BLaER1 (cell line): ENCODE results near the gene KLHL25.
"Not testable (repeated sequence)": the region's sequence is repeated elsewhere in the genome, so short reads cannot be mapped to it uniquely, and the experiment has no call there.

Source experiments
- H3K27ac ChIP-seq: shearing (Covaris generic); formaldehyde crosslinking; 2 replicates; pipeline ENCODE4 v1.8.1; 2022
- H3K27me3 ChIP-seq: shearing (Covaris generic); formaldehyde crosslinking; 2 replicates; pipeline ENCODE4 v1.8.1; 2022
- H3K36me3 ChIP-seq: shearing (Covaris generic); formaldehyde crosslinking; 2 replicates; pipeline ENCODE4 v1.8.1; 2022
- H3K4me1 ChIP-seq: shearing (Covaris generic); formaldehyde crosslinking; 2 replicates; pipeline ENCODE4 v1.8.1; 2022
- H3K4me2 ChIP-seq: shearing (Covaris generic); formaldehyde crosslinking; 2 replicates; pipeline ENCODE4 v1.8.1; 2022
- H3K4me3 ChIP-seq: shearing (Covaris generic); formaldehyde crosslinking; 2 replicates; pipeline ENCODE4 v1.8.1; 2022
- H3K9ac ChIP-seq: shearing (Covaris generic); formaldehyde crosslinking; 2 replicates; pipeline ENCODE4 v1.8.1; 2022
- H3K9me3 ChIP-seq: shearing (Covaris generic); formaldehyde crosslinking; 2 replicates; pipeline ENCODE4 v1.8.1; 2022
- H4K20me1 ChIP-seq: shearing (Covaris generic); formaldehyde crosslinking; 2 replicates; pipeline ENCODE4 v1.8.1; 2022
- Cebpa-rat ChIP-seq: shearing (Covaris generic); IDR thresholded peaks from 2 replicates; pipeline ENCODE4 v1.8.1; 2022

The KLHL25 gene

DNA sequence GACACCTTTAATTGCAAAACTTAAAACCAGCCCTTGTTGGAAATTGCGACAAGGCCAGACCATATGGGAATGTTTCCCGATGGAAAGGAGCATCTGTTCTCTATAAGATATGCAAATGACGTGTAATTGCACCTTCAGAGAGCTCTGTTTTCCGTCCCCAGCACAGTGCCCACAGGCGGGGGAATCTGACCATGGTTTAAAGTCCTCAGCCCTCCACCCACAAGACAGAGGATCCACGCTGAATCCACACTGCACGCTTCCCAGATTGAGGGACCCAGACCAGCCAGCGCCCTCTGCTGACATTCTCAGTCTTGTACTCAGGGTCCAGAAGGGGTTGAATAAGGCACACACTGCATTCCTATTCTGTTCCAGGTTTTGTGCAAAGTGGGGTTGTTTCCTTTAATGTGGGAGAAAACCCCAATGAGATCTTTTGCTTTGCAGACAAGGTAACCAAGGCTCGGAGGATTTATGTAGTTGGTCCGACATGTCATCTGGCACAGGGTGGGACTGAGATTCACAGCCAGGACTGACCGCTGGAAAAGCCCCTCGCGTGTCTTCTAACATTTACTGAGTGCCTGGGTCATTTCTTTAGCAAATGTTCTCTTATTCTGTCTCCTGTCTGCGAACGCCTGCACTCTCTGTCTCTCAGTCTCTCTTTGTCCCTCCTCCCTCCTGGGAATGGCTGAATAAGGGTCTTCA is 36.8 kb upstream of the KLHL25 start:
- H3K4me2 ChIP-seq: no peak overlapping the region
- no peaks in the 10 kb centered on the region for H3K9me3 ChIP-seq
- H3K9ac ChIP-seq: no peak overlapping the region
- H3K27me3 ChIP-seq: no peaks in the 10 kb centered on the region
- H3K4me1 ChIP-seq: no peaks in the 10 kb centered on the region
- no peaks in the 10 kb centered on the region for H4K20me1 ChIP-seq
- H3K36me3 ChIP-seq: no peaks in the 10 kb centered on the region
- TF ChIP-seq Cebpa-rat: no peak
- no peak overlapping the region for H3K4me3 ChIP-seq
- H3K27ac ChIP-seq: no peak overlapping the region

DNA sequence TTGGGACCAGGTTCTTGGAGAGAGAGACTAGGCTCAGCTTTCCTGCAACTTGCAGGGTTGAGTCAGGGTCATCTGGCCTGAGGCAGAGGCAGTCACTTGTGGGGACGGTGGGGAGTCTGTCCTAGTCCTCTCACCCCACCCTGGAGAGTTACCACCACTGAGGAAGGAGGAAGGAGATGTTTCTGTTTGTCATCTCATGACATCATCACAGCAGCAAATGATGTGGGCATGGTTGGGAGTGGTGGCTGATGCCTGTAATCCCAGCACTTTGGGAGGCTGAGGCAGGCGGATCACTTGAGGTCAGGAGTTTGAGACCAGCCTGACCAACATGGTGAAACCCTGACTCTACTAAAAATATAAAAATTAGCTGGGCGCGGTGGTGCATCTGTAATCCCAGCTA is 35.0 kb upstream of the KLHL25 start:
- not testable (repeated sequence) for H3K27ac ChIP-seq, H3K9ac ChIP-seq, H3K4me1 ChIP-seq

DNA sequence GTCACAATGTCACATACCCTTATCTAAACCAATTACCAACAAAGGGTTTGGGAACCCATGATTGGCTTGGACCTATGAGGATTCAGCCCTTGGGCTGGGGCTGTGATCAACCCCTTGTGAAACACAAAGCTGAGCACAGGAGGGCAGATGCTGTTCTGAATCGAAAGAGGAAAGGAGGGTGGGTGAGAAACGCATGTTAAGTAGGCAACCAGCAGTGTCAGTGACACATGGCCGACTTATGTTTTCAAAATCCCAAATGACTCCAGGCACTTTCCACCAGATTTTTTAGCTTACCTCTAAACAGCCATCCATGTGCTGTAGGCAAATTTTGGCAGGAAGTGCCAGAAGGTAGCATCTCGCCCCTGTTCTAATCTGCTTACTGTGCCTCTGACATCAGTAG is 34.1 kb upstream of the KLHL25 start:
- H3K4me2 ChIP-seq: no peak overlapping the region
- no peak overlapping the region for H3K4me3 ChIP-seq
- no peaks in the 10 kb centered on the region for H3K4me1 ChIP-seq

More for the DNA sequence above, 35.0 kb upstream of the KLHL25 start:
- H3K36me3 ChIP-seq, H3K27me3 ChIP-seq, H3K4me2 ChIP-seq, H3K9me3 ChIP-seq, H4K20me1 ChIP-seq, H3K4me3 ChIP-seq: not testable (repeated sequence)

DNA sequence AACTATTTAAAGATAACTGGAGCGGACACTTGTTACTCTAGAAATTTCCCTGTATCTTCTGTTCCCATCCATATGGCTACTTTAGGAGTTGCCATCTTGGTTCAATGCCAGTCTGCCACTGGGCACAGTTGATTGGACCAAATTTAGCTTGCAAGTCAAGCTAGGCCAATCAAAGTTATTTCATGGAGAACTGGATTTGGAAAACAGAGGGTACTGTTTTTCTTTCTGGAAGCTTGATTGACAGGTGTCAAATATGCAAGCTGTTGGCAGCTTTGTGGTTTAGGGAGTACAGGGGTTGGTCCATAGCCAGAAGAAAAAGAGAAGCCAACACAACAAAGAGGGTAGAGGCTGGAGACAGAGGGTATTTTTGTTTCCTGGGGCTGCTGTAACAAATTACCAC is 33.4 kb upstream of the KLHL25 start:
- no peak overlapping the region for H3K4me2 ChIP-seq

More for the DNA sequence above, 34.1 kb upstream of the KLHL25 start:
- H3K9me3 ChIP-seq: no peaks in the 10 kb centered on the region
- no peak overlapping the region for H3K27ac ChIP-seq
- no peaks in the 10 kb centered on the region for H3K36me3 ChIP-seq
- no peaks in the 10 kb centered on the region for H3K27me3 ChIP-seq
- no peaks in the 10 kb centered on the region for H4K20me1 ChIP-seq
- H3K9ac ChIP-seq: no peak overlapping the region
- no peak for TF ChIP-seq Cebpa-rat

DNA sequence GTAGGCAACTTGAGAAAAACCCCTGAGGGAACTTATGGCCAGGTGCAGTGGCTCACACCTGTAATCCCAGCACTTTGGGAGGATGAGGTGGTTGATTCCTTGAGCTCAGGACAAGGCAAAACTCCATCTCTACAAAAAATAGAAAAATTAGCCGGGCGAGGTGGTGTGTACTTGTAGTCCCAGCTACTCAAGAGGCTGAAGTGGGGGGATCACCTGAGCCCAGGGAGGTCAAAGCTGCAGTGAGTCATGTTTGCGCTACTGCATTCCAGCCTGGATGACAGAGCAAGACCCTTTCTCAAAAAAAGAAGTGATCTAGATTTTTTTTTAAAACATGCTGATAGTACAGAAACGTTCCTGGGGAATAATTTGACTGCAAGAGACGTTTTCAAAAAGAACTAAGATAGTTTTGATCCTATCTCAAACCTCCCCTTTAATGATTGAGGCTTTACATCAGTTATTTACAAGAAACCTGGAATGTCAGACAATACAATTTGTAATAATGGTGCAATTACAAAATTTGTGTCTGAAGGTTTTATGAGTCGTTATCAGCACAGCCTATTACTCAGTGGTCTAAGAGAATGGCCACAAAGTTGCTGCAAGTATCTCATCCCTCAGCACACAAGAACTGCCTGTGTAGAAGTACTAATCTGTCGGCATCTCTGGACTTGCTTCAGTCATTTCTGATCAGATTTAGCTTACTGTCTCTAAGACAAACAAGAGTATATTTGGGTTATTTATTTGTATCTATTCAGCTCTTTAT is 32.2 kb upstream of the KLHL25 start:
- no peaks in the 10 kb centered on the region for H3K36me3 ChIP-seq

More for the DNA sequence above, 33.4 kb upstream of the KLHL25 start:
- no peaks in the 10 kb centered on the region for H3K9me3 ChIP-seq
- H3K4me1 ChIP-seq: no peaks in the 10 kb centered on the region
- H3K27ac ChIP-seq: no peak overlapping the region
- H3K36me3 ChIP-seq: no peaks in the 10 kb centered on the region
- H3K27me3 ChIP-seq: no peaks in the 10 kb centered on the region
- TF ChIP-seq Cebpa-rat: no peak
- H4K20me1 ChIP-seq: no peaks in the 10 kb centered on the region
- H3K4me3 ChIP-seq: no peak overlapping the region
- H3K9ac ChIP-seq: no peak overlapping the region

DNA sequence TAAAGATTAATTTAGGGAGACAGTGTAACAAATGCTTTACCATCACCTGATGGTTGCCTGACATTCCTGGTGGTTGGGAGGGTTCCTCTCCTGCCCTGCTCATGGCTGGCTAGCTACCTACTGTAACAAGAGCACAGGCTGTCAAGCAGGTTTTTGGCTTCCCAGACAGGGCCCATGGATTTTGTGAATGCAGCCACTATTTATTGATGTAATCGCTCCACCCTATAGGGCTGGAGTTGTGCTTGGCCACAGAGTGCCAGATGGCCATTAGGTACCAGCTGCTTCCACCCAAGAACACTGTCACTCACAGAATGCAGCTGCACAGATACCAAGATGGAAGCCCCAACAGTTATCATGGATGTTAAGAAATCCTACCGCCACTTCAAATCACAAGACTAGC is 31.0 kb upstream of the KLHL25 start:
- no peak overlapping the region for H3K4me2 ChIP-seq
- H3K4me1 ChIP-seq: no peaks in the 10 kb centered on the region
- no peak overlapping the region for H3K27ac ChIP-seq
- H3K9me3 ChIP-seq: no peaks in the 10 kb centered on the region
- no peak overlapping the region for H3K4me3 ChIP-seq
- no peaks in the 10 kb centered on the region for H4K20me1 ChIP-seq
- H3K36me3 ChIP-seq: no peaks in the 10 kb centered on the region
- no peaks in the 10 kb centered on the region for H3K27me3 ChIP-seq
- no peak overlapping the region for H3K9ac ChIP-seq
- no peak for TF ChIP-seq Cebpa-rat

More for the DNA sequence above, 32.2 kb upstream of the KLHL25 start:
- Histone ChIP-seq H3K27me3 (no peaks in the 10 kb centered on the region), H3K4me3 (no peak overlapping the region), H3K9me3 (no peaks in the 10 kb centered on the region), H3K4me2 (no peak overlapping the region), H3K27ac (no peak overlapping the region), H3K4me1 (no peaks in the 10 kb centered on the region), H4K20me1 (no peaks in the 10 kb centered on the region), H3K9ac (no peak overlapping the region)
- TF ChIP-seq Cebpa-rat: no peak

DNA sequence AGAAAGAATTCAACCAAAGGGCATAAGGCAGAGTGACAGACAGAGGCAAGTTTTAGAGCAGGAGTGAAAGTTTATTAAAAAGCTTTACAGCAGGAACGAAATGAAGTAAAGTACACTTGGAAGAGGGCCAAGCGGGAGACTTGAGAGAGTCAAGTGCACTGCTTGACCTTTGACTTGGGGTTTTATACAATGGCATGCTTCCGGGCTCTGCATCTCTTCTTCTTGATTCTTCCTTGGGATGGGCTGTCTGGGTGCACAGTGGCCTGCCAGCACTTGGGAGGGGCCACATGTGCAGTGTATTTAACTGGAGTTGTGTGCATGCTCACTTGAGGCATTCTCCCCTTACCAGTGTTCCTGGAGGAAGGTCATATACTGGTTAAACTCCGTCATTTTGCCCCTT is 30.4 kb upstream of the KLHL25 start:
- Histone ChIP-seq H3K4me1 (no peaks in the 10 kb centered on the region), H3K4me3 (no peak overlapping the region), H3K27me3 (no peaks in the 10 kb centered on the region), H3K27ac (no peak overlapping the region), H3K9ac (no peak overlapping the region), H3K9me3 (no peaks in the 10 kb centered on the region), H3K36me3 (no peaks in the 10 kb centered on the region), H3K4me2 (no peak overlapping the region), H4K20me1 (no peaks in the 10 kb centered on the region)
- TF ChIP-seq Cebpa-rat: no peak

DNA sequence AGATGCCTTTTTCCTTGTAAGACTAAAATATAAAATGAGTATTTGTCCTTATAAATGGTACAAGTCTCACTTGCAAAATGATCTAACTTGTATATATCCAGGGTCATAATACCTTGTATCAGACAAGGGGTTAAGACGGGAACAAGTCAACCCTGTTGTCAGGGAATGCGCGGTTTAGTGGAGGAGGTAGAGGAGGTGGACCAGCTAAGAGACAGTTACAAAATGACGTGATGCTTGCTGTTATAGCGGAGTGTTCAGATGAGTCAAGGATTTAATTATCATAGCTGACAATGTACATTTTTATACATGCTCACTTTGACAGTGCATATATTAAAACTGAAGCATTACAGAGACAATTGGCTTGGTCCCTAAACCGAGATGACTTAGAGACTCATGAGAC is 26.8 kb upstream of the KLHL25 start:
- Histone ChIP-seq H3K9me3 (no peaks in the 10 kb centered on the region), H3K4me3 (no peak overlapping the region), H3K4me2 (no peak overlapping the region), H4K20me1 (no peaks in the 10 kb centered on the region), H3K27ac (no peak overlapping the region), H3K9ac (no peak overlapping the region), H3K4me1 (no peaks in the 10 kb centered on the region), H3K27me3 (no peaks in the 10 kb centered on the region), H3K36me3 (no peaks in the 10 kb centered on the region)
- TF ChIP-seq Cebpa-rat: no peak

DNA sequence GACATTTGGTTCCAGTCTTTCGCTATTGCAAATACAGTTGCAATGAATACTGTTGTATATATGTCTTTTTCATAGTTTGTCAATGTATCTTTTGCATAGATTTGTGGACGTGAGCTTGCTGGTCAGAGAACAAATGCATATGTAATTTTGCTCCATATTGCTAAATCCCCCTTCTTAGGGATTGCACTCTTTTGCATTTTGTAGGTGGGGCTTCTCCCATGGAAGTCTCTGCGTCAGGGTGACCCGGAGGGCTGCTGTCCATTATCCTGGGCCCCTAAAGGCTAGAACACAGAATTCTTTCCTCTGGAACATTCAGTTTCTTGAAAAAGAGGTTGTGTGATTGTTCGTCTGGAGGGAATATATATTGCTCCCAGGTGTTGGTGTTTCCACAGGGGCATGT is 25.2 kb upstream of the KLHL25 start:
- H3K4me1 ChIP-seq: no peaks in the 10 kb centered on the region
- H3K9me3 ChIP-seq: no peaks in the 10 kb centered on the region
- no peaks in the 10 kb centered on the region for H3K36me3 ChIP-seq
- no peaks in the 10 kb centered on the region for H4K20me1 ChIP-seq
- H3K27me3 ChIP-seq: no peaks in the 10 kb centered on the region
- no peak overlapping the region for H3K27ac ChIP-seq
- TF ChIP-seq Cebpa-rat: no peak
- no peak overlapping the region for H3K4me3 ChIP-seq
- no peak overlapping the region for H3K4me2 ChIP-seq
- no peak overlapping the region for H3K9ac ChIP-seq

DNA sequence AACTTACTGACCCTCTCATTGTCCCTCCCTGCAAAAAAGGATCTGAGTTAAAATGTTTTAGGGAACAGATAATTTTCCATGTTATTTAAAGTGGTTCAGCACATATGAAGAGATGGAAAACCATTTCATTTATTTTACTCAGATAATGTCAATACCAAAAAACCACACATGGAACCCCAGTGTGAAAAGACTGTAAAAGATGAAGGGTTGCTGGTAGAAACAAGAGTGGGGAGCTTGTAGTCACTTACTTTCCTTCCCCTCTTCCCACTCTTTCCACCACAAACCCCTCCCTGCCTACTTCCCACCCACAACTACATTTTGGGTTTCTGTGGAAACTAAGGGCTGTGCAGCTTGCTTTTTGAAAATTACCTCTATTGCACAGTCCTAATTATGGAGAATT is 18.5 kb upstream of the KLHL25 start:
- Histone ChIP-seq H3K9me3 (peaks cover under 1% of the 10 kb centered on the region; the same call in 1 of the 2 replicates), H3K36me3 (no peaks in the 10 kb centered on the region), H3K27ac (no peak overlapping the region), H3K4me2 (no peak overlapping the region), H3K4me3 (no peak overlapping the region), H3K9ac (no peak overlapping the region), H3K4me1 (no peaks in the 10 kb centered on the region), H4K20me1 (no peaks in the 10 kb centered on the region), H3K27me3 (no peaks in the 10 kb centered on the region)
- TF ChIP-seq Cebpa-rat: no peak
